Gastroesophageal sphincter (tissue), 3 donors: ENCODE results near the gene GPR75.

Experiments used
- CTCF ChIP-seq, 4 experiments: fragments of 200-600 bp in 2 of 4; fragments of 450-650 bp in 2 of 4; sonication (generic) in 1 of 4; IDR thresholded peaks; one replicate each; pipeline ENCODE4 v1.5.1; 2017 to 2019; ENCODE audit warnings: antibody characterized with exemption in 4 of 4, mild to moderate bottlenecking in 2 of 4, moderate library complexity in 2 of 4
- EP300 ChIP-seq: sonication (generic); formaldehyde crosslinking; IDR thresholded peaks from one replicate; pipeline ENCODE4 v1.6.1; 2017; ENCODE audit warnings: antibody characterized with exemption, mild to moderate bottlenecking
- POLR2AphosphoS5 ChIP-seq: sonication (generic); formaldehyde crosslinking; IDR thresholded peaks from one replicate; pipeline ENCODE4 v1.6.1; 2017; ENCODE audit warnings: antibody characterized with exemption

- TF ChIP-seq EP300 (no peak), CTCF (IDR thresholded peaks at IDR 0.05) (no peak), POLR2AphosphoS5 (no peak)
Measured at GRCh38 chr2:53884883-53885282, 25.1 kb upstream of the GPR75 start.
